AG08396 (cell line): Measurements from ENCODE around the gene PDE5A.
"Not testable (repeated sequence)": the region's sequence is repeated elsewhere in the genome, so short reads cannot be mapped to it uniquely, and the experiment has no call there.

Experiments used
- DNase-seq: peaks from one replicate; pipeline ENCODE4 v3.0.0; 2012; ENCODE audit warnings: low spot score, mixed read lengths

PDE5A gene

DNA sequence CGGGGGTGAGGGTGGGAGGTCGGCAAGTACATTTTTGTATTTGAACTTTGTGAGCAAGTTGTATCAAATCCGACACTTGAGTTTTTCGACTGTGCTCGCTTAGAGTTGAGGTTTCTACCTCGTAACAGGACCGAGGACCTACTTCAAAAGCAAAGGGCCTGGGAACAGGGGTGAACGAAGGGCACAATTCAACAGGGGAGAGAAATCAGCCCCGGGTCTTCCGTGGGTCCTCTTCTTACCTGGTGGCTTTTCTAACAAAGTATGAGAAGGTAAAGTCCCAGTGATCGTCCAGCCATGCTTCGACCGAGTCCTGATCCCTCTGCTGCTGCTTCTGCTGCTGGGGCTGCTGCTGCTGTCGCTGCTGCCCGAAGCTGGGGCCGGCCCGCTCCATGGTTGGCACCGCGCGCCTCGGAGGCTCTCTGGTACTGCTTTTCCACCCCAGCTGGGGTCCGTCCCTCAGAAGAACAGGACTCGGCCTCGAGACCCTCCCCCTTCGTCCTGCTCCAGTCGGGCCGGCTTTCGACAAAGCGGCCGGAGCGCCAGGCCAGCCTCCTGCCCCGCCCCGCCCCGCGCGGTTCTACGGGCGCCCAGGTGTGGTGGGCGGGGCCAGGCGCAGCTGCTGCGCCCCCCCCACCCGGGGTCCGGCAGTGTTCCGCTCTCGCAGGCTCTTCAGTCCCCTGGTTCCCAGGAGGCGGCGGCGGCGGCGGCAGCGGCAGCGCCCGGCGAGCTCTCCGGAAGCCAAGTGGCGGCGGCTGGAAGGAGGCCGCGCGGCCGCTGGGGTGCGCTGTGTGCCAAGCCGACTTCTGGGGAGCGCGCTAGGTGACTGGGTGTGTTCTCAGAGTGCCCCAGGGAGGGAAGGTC, at the start of gene PDE5A:
Gene PDE5A (minus strand): TSS at position 524 of the 861 bp plus-strand sequence. CDS start 133 bp downstream, at position 391.
- peak; percentile 82 for DNase-seq

DNA sequence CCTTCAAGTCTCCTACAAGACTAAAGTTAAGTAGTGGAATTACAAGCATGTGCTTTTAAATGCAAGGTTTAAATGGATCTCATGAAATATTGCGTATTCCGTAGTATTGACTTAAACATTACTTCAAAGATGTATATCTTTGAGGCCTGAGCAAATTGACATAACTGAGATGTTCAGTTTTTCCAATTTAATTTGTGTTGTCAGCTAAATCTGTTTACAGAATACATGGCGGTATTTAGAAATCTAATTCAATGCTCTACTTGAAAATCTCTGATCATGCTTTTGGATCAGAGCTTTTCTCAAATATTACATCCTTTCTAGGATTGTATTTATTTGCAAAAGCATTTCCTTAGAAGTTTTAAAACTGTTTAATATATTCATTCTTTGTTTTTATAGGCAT, 47.5 kb upstream of the PDE5A start:
- no peak for DNase-seq

DNA sequence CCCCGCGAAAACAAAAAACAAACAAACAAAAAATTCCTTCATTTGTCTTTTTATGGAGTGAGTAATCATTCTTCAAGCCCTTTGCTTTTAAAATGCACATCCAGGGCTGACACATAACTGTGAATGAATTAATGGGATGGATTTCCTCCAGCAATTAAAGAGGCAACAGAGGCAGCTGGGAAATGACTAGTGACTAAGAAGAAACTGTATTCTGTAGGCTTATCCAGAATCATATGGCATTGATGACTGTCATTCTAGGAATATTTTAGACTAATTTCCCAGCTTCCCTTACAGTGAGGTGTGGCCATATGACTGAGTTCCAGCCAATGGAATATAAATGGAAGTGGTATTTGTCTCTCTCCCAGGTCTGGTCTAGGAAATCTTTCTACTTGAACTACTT, 46.8 kb upstream of the PDE5A start:
- DNase-seq: no peak

DNA sequence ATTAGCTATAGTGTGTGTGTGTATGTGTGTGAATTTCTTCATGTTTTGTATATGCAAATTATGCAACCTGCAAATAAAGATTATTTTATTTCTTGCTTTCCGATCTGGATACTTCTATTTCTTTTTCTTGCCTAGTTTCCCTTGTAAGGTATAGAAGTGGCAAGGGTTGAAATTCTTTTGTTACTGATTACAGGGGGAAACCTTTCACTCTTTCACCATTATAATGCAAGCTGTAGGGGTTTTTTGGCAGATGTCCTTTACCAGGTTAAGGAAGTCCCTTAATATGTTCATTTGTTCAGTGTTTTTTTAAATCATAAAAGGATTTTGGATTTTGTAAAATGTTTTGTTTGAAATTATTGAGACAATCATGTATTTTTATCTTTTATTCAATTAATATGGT, 44.3 kb upstream of the PDE5A start:
- DNase-seq: no peak

DNA sequence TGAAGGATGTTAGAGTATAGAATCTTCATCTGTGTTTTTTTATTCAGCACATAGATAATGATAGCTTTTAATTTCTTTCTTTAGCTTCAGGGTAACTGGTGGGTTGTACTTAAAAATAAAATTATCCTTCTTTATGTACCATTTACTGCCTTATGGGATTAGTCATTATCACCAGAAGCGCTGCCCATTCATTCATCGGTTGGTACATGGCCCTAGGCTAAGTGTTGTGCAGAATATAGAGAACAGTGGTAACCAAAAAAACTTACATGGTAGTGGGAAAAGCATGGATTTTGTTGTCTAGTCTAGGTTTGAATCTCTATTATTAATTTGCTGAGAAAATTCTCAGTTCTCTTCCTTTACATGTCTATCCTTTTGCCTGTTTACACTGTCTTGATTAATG, 43.5 kb upstream of the PDE5A start:
- no peak for DNase-seq

- no peak for DNase-seq
These were observed 42.6 kb upstream of the PDE5A start for GRCh38 chr4:119671205-119671604.

DNA sequence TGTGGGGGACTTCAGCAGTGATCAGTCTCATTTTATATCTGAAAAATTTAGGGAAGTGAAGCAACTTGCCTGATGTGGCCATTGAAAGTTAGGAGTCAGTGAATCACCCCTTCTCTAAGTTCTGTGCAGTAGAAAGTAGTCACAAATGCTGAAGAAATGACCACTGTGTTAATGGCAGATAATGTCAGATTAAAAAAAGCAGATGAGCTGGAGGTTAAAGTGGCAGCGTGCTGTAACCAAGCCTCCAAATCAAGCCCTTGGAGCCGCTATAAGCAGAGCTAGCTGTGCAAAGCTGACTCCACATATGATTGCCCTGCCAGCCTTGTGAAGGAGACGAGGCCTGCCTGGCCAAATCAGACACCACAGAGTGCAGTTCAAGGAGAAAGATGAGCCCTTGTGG, 39.2 kb upstream of the PDE5A start:
- DNase-seq: no peak

DNA sequence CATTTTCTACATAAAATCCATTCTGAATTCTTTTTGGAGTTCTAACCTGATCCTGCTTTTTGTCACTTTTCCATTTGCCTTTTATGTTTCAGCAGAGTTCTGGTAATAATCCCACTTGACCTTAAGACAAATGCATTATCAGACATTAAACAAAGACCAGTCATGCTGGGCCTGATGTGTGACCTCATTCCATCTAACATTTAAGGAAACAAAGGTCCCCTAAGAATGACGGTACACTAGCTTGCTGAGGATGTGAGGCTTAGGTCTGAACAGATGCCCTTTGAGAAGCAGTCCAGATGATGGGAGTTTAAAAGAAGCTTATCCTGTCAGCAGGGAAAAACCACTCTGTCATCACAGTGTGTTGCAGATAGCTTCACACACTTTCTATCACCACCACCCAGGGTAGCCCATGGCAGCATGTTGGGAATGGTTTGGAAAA, 38.1 kb upstream of the PDE5A start:
- DNase-seq: no peak

DNA sequence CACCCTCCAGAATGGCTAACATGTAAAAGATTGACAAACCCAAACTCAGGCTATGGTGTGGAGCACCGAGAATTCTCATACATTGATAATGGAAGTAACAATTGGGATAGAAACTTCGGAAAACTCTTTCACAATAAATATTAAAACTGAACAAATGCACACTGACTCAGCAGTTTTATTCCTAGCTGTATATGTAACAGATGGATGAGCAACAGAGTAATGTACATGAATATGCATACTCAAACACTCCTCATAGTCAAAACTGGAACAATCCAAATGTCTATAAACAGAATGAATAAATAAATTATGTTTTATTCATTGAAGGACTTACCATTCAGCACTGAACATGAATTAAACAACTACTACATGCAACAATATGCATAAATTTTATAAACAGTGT, 37.1 kb upstream of the PDE5A start:
- DNase-seq: no peak

GRCh38 chr4:119664168-119664907, 35.7 kb upstream of the PDE5A start:
- DNase-seq: no peak

DNA sequence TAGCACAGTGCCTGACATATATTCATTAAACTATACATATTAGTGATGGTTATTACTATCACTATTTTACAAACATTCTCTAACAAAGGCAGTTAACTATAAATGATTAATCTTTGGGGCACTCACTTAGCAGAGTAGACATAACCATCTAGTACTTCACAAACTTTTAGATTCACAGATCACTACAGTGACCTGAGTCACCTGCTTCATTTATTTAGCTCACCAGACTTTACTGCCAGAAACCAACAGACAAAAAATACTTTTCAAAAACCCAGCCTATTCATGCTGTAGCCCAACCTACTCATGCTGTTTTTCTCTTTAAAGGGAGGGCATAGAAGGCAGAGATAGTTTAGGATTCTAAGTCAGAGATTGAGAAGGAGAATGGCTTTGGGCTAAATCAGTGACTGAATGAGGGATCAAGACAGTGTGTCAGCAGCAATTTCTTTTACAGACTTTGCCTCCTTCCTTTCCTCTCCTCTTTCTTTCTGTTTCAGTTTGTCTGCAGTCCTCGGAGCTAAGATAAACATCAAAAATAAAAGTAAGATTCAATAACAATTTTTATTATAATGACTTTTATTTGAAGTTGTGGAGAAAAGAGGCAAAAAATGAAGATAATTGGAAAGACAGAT, 34.7 kb upstream of the PDE5A start:
- DNase-seq: no peak

DNA sequence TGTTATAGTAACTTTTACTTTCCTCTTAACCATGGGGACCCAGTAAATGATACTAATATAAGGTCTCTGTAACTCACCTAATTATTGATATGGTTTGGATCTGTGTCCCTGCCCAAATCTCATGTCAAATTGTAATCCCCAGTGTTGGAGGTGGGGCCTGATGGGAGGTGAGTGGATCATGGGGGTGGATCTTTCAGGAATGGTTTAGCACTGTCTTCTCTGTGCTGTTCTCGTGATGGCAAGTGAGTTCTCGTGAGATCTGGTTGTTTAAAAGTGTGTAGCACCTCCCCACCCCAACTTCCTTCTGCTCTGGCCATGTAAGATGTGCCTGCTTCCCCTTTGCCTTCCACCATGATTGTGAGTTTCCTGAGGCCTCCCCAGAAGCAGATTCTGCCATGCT, 34.0 kb upstream of the PDE5A start:
- not testable (repeated sequence) for DNase-seq

DNA sequence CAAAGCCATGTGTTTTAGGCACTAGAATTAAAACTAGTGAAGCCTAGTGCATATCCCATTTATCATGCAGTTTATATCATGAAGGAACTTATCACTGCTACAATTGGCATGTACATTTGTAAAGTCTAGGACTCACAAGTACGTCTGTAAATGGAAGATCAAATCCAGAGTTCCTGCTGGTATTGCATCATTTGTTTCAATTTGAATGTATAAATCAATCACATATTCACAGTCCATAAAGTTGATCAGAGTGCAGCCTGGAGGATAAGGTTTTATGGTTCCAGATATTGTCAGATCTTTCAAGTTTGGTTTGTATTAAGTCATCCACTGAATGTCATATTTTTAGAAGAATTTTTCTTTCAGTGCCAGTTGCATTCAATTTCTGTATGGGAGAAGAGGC, 32.6 kb upstream of the PDE5A start:
- DNase-seq: no peak

- no peak for DNase-seq
These were observed 31.0 kb upstream of the PDE5A start for GRCh38 chr4:119659576-119659975.

- no peak for DNase-seq
These were observed 28.6 kb upstream of the PDE5A start for GRCh38 chr4:119657111-119657611.

DNA sequence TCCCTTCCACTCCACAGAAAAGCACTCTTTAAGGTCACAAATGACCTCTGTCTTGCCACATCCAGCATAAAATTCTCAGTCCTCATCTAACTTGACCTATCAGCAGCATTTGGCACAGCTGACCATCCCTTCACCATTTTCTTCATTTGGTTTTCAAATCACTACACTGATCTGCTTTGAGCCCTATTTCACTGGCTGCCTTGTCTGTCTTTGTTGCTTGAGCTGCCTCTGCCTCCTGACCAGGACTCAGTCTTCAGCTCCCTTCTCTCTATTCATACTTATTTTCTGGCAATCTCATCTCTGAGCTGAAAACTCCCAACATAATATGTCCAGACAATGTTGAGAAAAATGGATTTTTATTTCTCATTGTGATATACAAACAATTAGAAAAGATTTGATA, 27.7 kb upstream of the PDE5A start:
- no peak for DNase-seq

- DNase-seq: no peak
These were observed 26.7 kb upstream of the PDE5A start for GRCh38 chr4:119655111-119655837.

- no peak for DNase-seq
These were observed 25.4 kb upstream of the PDE5A start for GRCh38 chr4:119653990-119654389.

DNA sequence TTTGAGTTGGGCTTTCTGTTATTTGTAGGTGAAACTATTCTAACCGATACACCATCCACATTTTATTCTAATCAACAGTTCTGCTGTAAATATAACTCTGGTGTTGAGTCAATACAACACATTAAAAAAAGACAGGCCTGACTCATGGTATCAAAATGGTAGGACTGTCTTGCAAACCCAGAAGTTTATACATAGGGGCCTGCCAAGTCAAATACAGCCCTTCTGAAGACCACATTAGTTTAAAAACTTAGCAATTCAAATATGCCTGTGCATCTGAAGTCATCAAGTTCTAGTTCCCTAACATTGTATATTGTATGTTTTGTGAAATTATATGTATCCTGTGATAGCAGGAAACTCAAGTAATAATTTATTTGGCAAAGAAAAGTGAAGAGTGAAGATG, 24.4 kb upstream of the PDE5A start:
- DNase-seq: peak; percentile 50

DNA sequence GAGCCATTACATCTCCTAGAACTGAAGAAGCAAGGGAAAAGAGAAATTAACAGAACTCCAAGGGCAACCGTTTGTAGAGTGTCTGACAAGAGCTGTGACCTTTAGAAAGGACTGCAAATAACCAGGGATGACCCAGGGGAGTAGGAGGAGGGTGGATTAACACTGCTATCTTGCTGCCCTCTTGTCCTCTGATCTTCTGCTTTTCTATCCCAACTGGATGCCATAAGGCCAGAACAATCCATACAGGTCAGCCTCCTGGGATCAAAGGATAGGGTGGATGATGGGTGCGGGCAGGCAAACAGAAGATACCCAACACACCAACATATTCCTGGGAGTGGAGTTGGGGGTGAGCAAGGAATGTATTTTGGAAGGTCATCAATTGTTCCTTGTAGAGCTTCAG, 19.8 kb upstream of the PDE5A start:
- DNase-seq: no peak

DNA sequence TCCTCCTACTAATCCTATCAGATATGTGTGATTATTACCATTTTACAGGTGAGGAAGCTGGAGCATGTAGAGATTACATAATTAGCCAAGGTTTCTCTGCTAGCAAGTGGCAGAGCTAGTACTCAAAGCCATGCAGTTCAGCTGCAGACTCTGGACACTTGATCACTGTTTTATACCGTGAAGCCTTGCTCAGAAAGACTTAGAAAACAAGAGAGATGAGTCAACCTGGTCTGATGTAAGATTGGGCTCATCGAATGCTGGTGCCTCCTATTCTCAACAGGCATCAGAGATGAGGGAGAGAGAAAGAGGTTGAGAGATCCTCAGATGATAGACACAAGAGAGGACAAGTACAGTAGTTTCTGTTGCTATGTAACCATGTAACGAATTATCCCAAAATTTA, 19.0 kb upstream of the PDE5A start:
- no peak for DNase-seq
